ENCODE data around the gene JAZF1. TPM values are rescaled to one million over a fixed set of nuclear protein-coding genes. Genes with fewer than 3 reads are reported as not detected.

Gene JAZF1
- total and polyA plus RNA-seq, 10 of the 15 experiments (the other 5 are each of a cell fraction or from before 2014, with no cell fraction given) = 0.04 to 0.82 (median 0.15) TPM; not detected in 3

GRCh38 chr7:28081016-28081415, 99.6 kb downstream of the JAZF1 start:
- WGBS (ENCODE audit: insufficient coverage, insufficient replicate concordance, low lambda C conversion rate, missing lambda C conversion rate) = 15% methylated on average over 5 of the region's 5 CpGs
- Histone ChIP-seq H2AFZ (ENCODE audit: control insufficient read depth, low read depth, low read length) (no peak overlapping the region), H3K79me2 (ENCODE audit: control insufficient read depth, insufficient read depth, low read length) (no peaks in the 10 kb centered on the region), H3K4me2 (ENCODE audit: control insufficient read depth, insufficient read depth) (no peak overlapping the region), H3K9ac (ENCODE audit: control insufficient read depth, insufficient read depth, low read length) (no peak overlapping the region), H3K27me3 (replicated peaks in 1 of 2; ENCODE audit: control insufficient read depth in 2 of 2, insufficient read depth in 2 of 2, low read length in 1 of 2) (no peaks in the 10 kb centered on the region; a peak in 3 of 4 replicates), H3K4me3 (no peak overlapping the region), H3K27ac (ENCODE audit: control insufficient read depth, insufficient read depth) (no peak overlapping the region), H3K36me3 (ENCODE audit: control insufficient read depth in 2 of 2, insufficient read depth in 2 of 2, low read length in 1 of 2) (no peaks in the 10 kb centered on the region), H3K4me1 (ENCODE audit: control insufficient read depth, insufficient read depth, low read length) (no peaks in the 10 kb centered on the region), H3K9me3 (replicated peaks; ENCODE audit: control insufficient read depth, insufficient read depth, low read length) (no peaks in the 10 kb centered on the region), H4K20me1 (ENCODE audit: control insufficient read depth, insufficient read depth) (no peaks in the 10 kb centered on the region)
- CTCF ChIA-PET = interaction anchor here (0.6 to 8.4 kb wide), 6 partner anchors 10 to 1508 kb away, joined by 3 to 110 read pairs (median 7); no protein-coding TSS in a partner anchor
- no peak for DNase-seq (ENCODE audit: low read depth, low spot score)
- no peak for TF ChIP-seq SREBF1 (IDR thresholded peaks at IDR 0.05; ENCODE audit: low read length)
- TF ChIP-seq RB1 (IDR thresholded peaks at IDR 0.05; ENCODE audit: borderline replicate concordance) = no peak
- TF ChIP-seq CHD2 (IDR thresholded peaks at IDR 0.05; ENCODE audit: borderline replicate concordance, low read depth, low read length) = no peak
- TF ChIP-seq EED (IDR thresholded peaks at IDR 0.05; ENCODE audit: low read depth) = no peak
- TF ChIP-seq MTA2 (IDR thresholded peaks at IDR 0.05; ENCODE audit: low read depth) = no peak
- no peak for TF ChIP-seq RAD51 (IDR thresholded peaks at IDR 0.05)
- TF ChIP-seq IKZF1 (conservative IDR thresholded peaks at IDR 0.05) = no peak
- no peak for TF ChIP-seq E2F8 (IDR thresholded peaks at IDR 0.05; ENCODE audit: low read depth, partially characterized antibody)
- TF ChIP-seq ETV6 (conservative IDR thresholded peaks at IDR 0.05 in 1 of 2, IDR thresholded peaks at IDR 0.05 in 1 of 2; ENCODE audit: borderline replicate concordance in 1 of 2, low read depth in 1 of 2) = no peak
- in situ Hi-C loops (cut with MboI) = no loop called here
- RAD21 ChIA-PET (ENCODE audit: unreplicated experiment) = interaction anchor here (0.6 kb wide), 1 partner anchor 960 kb away, joined by 3 read pairs; no protein-coding TSS in a partner anchor
- POLR2A ChIA-PET = no interaction called here
- ATAC-seq = no peak
- no TSS peak for BruUV-seq (replicated peaks)
- SMC1A ChIA-PET (ENCODE audit: uncharacterized antibody, unreplicated experiment) = no interaction called here
- no peak for FAIRE-seq
- intact Hi-C loops (cut with micrococcal nuclease; ENCODE audit: unreplicated experiment) = no loop called here
